Measurements from ENCODE around the gene MYO5C. TPM values are rescaled to one million over a fixed set of nuclear protein-coding genes. Genes with fewer than 3 reads are reported as not detected.

The MYO5C gene
- polyA plus RNA-seq, 1 donor (not counting 4 experiments of a cell fraction or from before 2014, with no cell fraction given): 0.16 TPM

- Histone ChIP-seq H3K27ac (ENCODE audit: control insufficient read depth, insufficient read depth, low read length) (no peak overlapping the region), H3K9ac (ENCODE audit: control insufficient read depth, extremely low read depth, insufficient read depth, low read length) (no peak overlapping the region), H3K9me3 (ENCODE audit: control insufficient read depth, low read depth, low read length) (no peaks in the 10 kb centered on the region), H3K4me3 (ENCODE audit: control insufficient read depth in 2 of 3, extremely low read depth in 1 of 3, insufficient read depth in 2 of 3, low read depth in 1 of 3, low read length in 3 of 3) (no peak overlapping the region), H3K4me1 (ENCODE audit: control insufficient read depth, extremely low read depth, insufficient read depth, low read length) (peaks cover 2% of the 10 kb centered on the region), H3K36me3 (ENCODE audit: control insufficient read depth in 2 of 2, extremely low read depth in 1 of 2, insufficient read depth in 2 of 2, low read length in 2 of 2) (no peaks in the 10 kb centered on the region), H3K4me2 (ENCODE audit: control insufficient read depth, extremely low read depth, insufficient read depth, low read depth, low read length) (peak overlapping the region; percentile 69), H3K27me3 (ENCODE audit: control insufficient read depth, extremely low read depth, insufficient read depth, low read length) (peaks cover 24% of the 10 kb centered on the region), H4K20me1 (ENCODE audit: control insufficient read depth, extremely low read depth, insufficient read depth, low read length) (no peaks in the 10 kb centered on the region), H2AFZ (ENCODE audit: control insufficient read depth, low read length) (no peak overlapping the region), H3K9me1 (ENCODE audit: control insufficient read depth, extremely low read depth, insufficient read depth, low read length) (no peaks in the 10 kb centered on the region), H3K79me2 (ENCODE audit: control insufficient read depth, insufficient read depth, low read length) (no peaks in the 10 kb centered on the region)
- no peak for FAIRE-seq
- no peak for DNase-seq (ENCODE audit: low read depth, low spot score)
- TF ChIP-seq CTCF (optimal IDR thresholded peaks at IDR 0.05 in 1 of 3, IDR thresholded peaks at IDR 0.05 in 1 of 3, conservative IDR thresholded peaks at IDR 0.05 in 1 of 3; ENCODE audit: extremely low read depth in 1 of 3, insufficient read depth in 2 of 3, low read length in 3 of 3) (no peak), EZH2 (IDR thresholded peaks at IDR 0.05; ENCODE audit: low read length) (peak; percentile 52)
- dilution Hi-C loops (cut with MboI; ENCODE audit: extremely low pct_ligation_motif_present, low sequenced_read_pairs): no loop called here
Measured at GRCh38 chr15:52294881-52295420, 653 bp downstream of the MYO5C start.

GRCh38 chr15:52292780-52293392 lies 2.7 kb downstream of the MYO5C start:
- FAIRE-seq (no peak), DNase-seq (ENCODE audit: low read depth, low spot score) (no peak)
- dilution Hi-C loops (cut with MboI; ENCODE audit: extremely low pct_ligation_motif_present, low sequenced_read_pairs): no loop called here
- H3K9me3 ChIP-seq (ENCODE audit: control insufficient read depth, low read depth, low read length): no peaks in the 10 kb centered on the region
- no peaks in the 10 kb centered on the region for H3K79me2 ChIP-seq (ENCODE audit: control insufficient read depth, insufficient read depth, low read length)
- H3K27me3 ChIP-seq (ENCODE audit: control insufficient read depth, extremely low read depth, insufficient read depth, low read length): peaks cover 24% of the 10 kb centered on the region
- H4K20me1 ChIP-seq (ENCODE audit: control insufficient read depth, extremely low read depth, insufficient read depth, low read length): no peaks in the 10 kb centered on the region
- no peak overlapping the region for H3K9ac ChIP-seq (ENCODE audit: control insufficient read depth, extremely low read depth, insufficient read depth, low read length)
- no peak overlapping the region for H2AFZ ChIP-seq (ENCODE audit: control insufficient read depth, low read length)
- no peaks in the 10 kb centered on the region for H3K9me1 ChIP-seq (ENCODE audit: control insufficient read depth, extremely low read depth, insufficient read depth, low read length)
- H3K4me2 ChIP-seq (ENCODE audit: control insufficient read depth, extremely low read depth, insufficient read depth, low read depth, low read length): no peak overlapping the region
- no peaks in the 10 kb centered on the region for H3K36me3 ChIP-seq (ENCODE audit: control insufficient read depth in 2 of 2, extremely low read depth in 1 of 2, insufficient read depth in 2 of 2, low read length in 2 of 2)
- H3K4me3 ChIP-seq (ENCODE audit: control insufficient read depth in 2 of 3, extremely low read depth in 1 of 3, insufficient read depth in 2 of 3, low read depth in 1 of 3, low read length in 3 of 3): no peak overlapping the region
- peaks cover 2% of the 10 kb centered on the region for H3K4me1 ChIP-seq (ENCODE audit: control insufficient read depth, extremely low read depth, insufficient read depth, low read length)
- no peak for TF ChIP-seq CTCF (optimal IDR thresholded peaks at IDR 0.05 in 1 of 3, IDR thresholded peaks at IDR 0.05 in 1 of 3, conservative IDR thresholded peaks at IDR 0.05 in 1 of 3; ENCODE audit: extremely low read depth in 1 of 3, insufficient read depth in 2 of 3, low read length in 3 of 3)
- TF ChIP-seq EZH2 (IDR thresholded peaks at IDR 0.05; ENCODE audit: low read length): no peak
- no peak overlapping the region for H3K27ac ChIP-seq (ENCODE audit: control insufficient read depth, insufficient read depth, low read length)

Measured in keratinocyte (primary cell).